RKO (cell line): Measurements from ENCODE around the gene COL5A1.

Experiments
- DNase-seq: peaks from one replicate; pipeline ENCODE4 v3.0.0-alpha.2; 2016; ENCODE audit warnings: low spot score

Gene COL5A1

GRCh38 chr9:134606951-134607731 lies 34.5 kb upstream of the COL5A1 start:
- peak; percentile 15 for DNase-seq

GRCh38 chr9:134607971-134608370 lies 33.6 kb upstream of the COL5A1 start:
- no peak for DNase-seq

- no peak for DNase-seq
These were observed 30.6 kb upstream of the COL5A1 start for GRCh38 chr9:134611046-134611445.

GRCh38 chr9:134612309-134612708 lies 29.3 kb upstream of the COL5A1 start:
- DNase-seq: no peak

GRCh38 chr9:134612715-134613114 lies 28.9 kb upstream of the COL5A1 start:
- no peak for DNase-seq

GRCh38 chr9:134614256-134614655 lies 27.3 kb upstream of the COL5A1 start:
- no peak for DNase-seq

GRCh38 chr9:134616341-134616740 lies 25.3 kb upstream of the COL5A1 start:
- DNase-seq: no peak

GRCh38 chr9:134617246-134617645 lies 24.4 kb upstream of the COL5A1 start:
- no peak for DNase-seq

- no peak for DNase-seq
These were observed 23.8 kb upstream of the COL5A1 start for GRCh38 chr9:134617836-134618162.

GRCh38 chr9:134618163-134618832 lies 23.3 kb upstream of the COL5A1 start:
- no peak for DNase-seq

- no peak for DNase-seq
These were observed 22.7 kb upstream of the COL5A1 start for GRCh38 chr9:134618833-134619447.

GRCh38 chr9:134619448-134619982 lies 22.1 kb upstream of the COL5A1 start:
- DNase-seq: no peak

- no peak for DNase-seq
These were observed 21.5 kb upstream of the COL5A1 start for GRCh38 chr9:134619983-134620661.

- no peak for DNase-seq
These were observed 20.6 kb upstream of the COL5A1 start for GRCh38 chr9:134620751-134621557.

GRCh38 chr9:134621558-134622110 lies 20.0 kb upstream of the COL5A1 start:
- DNase-seq: no peak

- DNase-seq: no peak
These were observed 18.7 kb upstream of the COL5A1 start for GRCh38 chr9:134622896-134623257.

GRCh38 chr9:134623258-134624066 lies 18.1 kb upstream of the COL5A1 start:
- DNase-seq: no peak

GRCh38 chr9:134624137-134624591 lies 17.4 kb upstream of the COL5A1 start:
- no peak for DNase-seq

GRCh38 chr9:134624621-134625181 lies 16.9 kb upstream of the COL5A1 start:
- DNase-seq: peak; percentile 38
